ENCODE data around the gene INHBC.

Gene INHBC

DNA sequence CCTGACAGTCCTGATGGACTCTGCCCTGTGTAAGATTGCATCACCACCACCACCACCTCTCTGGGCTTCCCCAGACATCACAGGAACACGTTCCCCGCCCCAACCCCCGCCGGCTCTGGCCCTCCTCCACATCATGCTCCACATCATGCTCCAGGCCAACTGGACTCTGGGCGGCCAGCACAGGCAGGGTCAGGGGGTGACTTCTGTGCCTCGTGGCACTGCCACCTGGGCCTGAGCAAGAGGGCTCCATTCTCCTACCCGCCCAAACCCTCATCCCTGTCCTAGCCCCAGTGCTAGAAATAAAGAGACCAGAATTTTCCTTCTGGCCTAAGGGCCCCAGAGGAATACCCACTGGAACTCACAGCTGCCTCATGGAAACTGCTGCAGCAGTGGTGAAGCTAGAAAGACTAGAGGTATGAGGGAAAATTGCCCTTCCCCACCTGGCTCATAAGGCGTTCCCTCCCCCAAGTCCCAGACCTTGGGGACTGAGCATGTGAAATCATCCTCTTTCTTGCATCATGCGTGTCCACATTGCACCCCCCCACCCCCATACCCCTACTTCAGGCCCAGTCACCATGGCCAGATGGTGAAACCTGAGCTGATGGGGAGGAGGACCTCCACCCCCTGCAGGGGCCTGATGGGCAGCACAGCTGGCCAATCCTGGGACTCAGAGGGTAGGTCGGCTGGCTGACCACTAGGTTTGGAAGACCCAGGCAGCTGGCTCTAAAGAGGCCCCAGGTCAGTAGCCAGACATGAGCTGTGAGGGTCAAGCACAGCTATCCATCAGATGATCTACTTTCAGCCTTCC is 20.2 kb downstream of the INHBC start, which contains the start of gene INHBE:
INHBE (plus strand) TSS at position 742 of the 808 bp plus-strand sequence. CDS start 230 bp downstream, outside the sequence.
- FAIRE-seq (no peak), DNase-seq (ENCODE audit: insufficient read length, low spot score) (no peak)
- no peak for TF ChIP-seq POLR2A (IDR thresholded peaks at IDR 0.05; ENCODE audit: low read depth, low read length)

DNA sequence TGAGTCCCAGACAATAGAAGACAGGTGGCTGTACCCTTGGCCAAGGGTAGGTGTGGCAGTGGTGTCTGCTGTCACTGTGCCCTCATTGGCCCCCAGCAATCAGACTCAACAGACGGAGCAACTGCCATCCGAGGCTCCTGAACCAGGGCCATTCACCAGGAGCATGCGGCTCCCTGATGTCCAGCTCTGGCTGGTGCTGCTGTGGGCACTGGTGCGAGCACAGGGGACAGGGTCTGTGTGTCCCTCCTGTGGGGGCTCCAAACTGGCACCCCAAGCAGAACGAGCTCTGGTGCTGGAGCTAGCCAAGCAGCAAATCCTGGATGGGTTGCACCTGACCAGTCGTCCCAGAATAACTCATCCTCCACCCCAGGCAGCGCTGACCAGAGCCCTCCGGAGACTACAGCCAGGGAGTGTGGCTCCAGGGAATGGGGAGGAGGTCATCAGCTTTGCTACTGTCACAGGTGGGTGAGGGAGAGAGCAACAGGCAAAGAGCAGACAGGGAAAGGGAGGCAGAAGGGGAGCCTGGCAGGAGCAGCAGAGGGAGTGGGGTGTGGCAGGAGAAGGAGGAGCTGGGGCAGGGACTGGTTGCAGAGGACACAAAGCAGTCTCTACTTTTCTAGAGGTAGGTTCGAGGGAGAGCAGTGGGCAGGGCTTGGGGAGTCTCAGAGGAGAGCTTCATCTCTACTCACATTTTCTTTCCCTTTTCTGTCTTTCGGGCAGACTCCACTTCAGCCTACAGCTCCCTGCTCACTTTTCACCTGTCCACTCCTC is 21.0 kb downstream of the INHBC start:
- no peak for TF ChIP-seq POLR2A (IDR thresholded peaks at IDR 0.05; ENCODE audit: low read depth, low read length)
- DNase-seq (ENCODE audit: insufficient read length, low spot score) (no peak), FAIRE-seq (no peak)

DNA sequence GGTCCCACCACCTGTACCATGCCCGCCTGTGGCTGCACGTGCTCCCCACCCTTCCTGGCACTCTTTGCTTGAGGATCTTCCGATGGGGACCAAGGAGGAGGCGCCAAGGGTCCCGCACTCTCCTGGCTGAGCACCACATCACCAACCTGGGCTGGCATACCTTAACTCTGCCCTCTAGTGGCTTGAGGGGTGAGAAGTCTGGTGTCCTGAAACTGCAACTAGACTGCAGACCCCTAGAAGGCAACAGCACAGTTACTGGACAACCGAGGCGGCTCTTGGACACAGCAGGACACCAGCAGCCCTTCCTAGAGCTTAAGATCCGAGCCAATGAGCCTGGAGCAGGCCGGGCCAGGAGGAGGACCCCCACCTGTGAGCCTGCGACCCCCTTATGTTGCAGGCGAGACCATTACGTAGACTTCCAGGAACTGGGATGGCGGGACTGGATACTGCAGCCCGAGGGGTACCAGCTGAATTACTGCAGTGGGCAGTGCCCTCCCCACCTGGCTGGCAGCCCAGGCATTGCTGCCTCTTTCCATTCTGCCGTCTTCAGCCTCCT is 21.6 kb downstream of the INHBC start:
- FAIRE-seq (no peak), DNase-seq (ENCODE audit: insufficient read length, low spot score) (no peak)
- no peak for TF ChIP-seq POLR2A (IDR thresholded peaks at IDR 0.05; ENCODE audit: low read depth, low read length)

DNA sequence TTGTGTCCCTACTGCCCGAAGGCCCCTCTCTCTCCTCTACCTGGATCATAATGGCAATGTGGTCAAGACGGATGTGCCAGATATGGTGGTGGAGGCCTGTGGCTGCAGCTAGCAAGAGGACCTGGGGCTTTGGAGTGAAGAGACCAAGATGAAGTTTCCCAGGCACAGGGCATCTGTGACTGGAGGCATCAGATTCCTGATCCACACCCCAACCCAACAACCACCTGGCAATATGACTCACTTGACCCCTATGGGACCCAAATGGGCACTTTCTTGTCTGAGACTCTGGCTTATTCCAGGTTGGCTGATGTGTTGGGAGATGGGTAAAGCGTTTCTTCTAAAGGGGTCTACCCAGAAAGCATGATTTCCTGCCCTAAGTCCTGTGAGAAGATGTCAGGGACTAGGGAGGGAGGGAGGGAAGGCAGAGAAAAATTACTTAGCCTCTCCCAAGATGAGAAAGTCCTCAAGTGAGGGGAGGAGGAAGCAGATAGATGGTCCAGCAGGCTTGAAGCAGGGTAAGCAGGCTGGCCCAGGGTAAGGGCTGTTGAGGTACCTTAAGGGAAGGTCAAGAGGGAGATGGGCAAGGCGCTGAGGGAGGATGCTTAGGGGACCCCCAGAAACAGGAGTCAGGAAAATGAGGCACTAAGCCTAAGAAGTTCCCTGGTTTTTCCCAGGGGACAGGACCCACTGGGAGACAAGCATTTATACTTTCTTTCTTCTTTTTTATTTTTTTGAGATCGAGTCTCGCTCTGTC is 22.3 kb downstream of the INHBC start:
- FAIRE-seq (no peak), DNase-seq (ENCODE audit: insufficient read length, low spot score) (no peak)
- no peak for TF ChIP-seq POLR2A (IDR thresholded peaks at IDR 0.05; ENCODE audit: low read depth, low read length)

DNA sequence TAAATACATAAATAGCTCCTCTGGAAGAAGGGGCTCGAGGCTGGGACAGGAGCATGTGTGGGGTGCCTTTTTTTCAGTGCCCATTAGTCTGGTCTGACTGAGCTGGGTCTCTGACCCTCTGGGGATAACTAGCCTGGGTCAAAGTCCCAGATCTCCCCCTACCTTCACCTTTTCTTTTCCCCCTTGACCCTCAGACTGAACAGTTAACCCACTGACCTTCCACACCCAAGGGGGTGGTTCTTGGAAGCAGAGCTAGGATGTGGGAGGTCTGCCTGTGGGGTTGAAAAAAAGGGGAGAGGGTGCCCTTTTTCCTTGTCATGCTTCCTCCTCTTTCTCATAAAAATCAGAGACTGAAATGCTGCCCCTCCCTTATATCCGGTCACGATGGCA is 24.1 kb downstream of the INHBC start:
- no peak for TF ChIP-seq POLR2A (IDR thresholded peaks at IDR 0.05; ENCODE audit: low read depth, low read length)
- no peak for DNase-seq (ENCODE audit: insufficient read length, low spot score)

DNA sequence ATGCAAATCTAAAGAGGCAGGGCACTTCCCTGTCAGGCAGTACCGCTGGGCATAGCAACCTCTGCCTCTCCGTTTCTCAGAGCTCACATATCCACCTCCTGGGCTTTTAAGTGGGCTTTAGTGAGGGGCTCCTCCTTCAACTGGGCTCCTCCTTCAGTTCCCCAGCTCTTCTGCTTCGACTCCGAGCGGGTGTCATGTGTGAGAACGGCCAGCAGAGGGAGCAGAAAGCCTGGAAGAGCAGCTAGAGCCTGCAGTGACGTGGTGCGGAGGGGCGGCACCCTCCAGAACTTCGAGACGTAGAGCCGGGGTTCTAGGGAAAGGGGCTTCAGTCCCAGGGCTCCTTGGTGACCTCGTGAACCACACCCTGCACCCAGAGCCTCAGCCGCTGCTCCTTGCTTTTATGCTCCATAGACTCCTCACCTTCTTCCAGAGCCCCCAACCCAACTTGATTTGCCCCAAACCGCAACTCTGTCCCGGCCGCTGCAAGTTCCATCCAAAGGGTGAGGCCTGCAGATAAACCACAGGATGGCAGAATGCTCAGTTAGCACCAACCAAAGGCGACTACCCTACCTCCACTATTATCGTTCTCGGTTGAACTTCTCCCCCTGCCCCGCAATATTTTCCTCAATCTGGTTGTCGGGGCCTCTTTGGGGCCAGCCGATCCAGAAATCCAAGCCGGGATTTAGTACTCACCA is 24.6 kb downstream of the INHBC start:
- DNase-seq (ENCODE audit: insufficient read length, low spot score) (peak; percentile 76), FAIRE-seq (no peak)
- TF ChIP-seq POLR2A (IDR thresholded peaks at IDR 0.05; ENCODE audit: low read depth, low read length) = 0 out of 2 replicates have a peak, but pooled peaks have one; percentile 7

More for the DNA sequence above, 24.1 kb downstream of the INHBC start:
- no peak for FAIRE-seq

DNA sequence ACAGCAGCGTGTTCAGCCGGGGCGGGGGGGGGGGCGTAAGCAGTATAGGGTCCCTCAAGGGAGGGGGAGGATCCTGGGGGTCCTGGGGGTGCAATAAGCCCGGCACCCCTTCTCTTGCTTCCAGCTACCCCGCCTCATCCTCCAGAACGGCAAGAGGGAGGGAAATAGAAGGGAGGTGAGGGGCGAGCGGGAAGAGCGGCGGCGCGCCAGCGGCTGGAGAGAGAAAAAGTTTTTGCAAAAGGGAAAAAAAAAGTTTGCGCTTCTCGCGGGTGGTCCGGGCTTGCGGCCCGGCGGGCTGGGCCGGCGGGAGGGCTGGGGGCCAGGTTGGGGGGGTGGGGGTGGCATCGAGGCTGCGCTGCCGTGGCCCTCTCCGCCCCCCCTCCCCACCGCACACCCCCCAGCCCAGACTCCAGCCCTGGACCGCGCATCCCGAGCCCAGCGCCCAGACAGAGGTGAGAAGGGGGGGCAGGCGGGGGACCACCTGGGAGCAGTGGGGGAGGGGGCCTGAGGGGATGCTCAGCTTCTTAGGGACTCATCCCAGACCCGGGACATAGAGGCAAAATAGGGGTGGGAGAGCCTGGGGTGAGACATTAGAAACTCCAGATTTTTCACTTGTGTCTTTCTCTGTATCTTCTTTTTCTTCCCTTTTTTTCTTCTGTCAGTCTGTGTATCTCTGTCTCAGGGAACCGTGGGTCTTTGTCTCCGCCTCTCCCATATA is 25.3 kb downstream of the INHBC start, which contains the start of gene GLI1:
GLI1 (plus strand) TSS at position 36 of the 718 bp plus-strand sequence. CDS start 3,907 bp downstream, outside the sequence.
- no peak for TF ChIP-seq POLR2A (IDR thresholded peaks at IDR 0.05; ENCODE audit: low read depth, low read length)
- no peak for DNase-seq (ENCODE audit: insufficient read length, low spot score)
- FAIRE-seq = no peak

DNA sequence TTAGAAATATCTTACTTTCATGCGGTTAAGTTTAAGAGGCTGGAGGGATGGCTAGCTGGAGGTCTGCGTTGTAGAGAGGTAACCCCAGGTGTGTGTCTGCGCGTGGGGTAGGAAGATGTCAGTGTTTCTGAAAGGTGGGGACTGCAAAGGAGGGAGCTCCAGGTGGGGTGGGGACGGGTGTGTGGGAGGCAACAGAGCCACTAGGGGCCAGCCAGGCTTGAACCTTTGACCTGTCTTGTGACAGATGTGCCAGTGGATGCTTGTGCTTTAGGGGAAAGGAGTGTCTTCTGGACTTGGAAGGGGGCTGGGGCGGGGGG is 25.8 kb downstream of the INHBC start:
- DNase-seq (ENCODE audit: insufficient read length, low spot score) (no peak), FAIRE-seq (no peak)
- no peak for TF ChIP-seq POLR2A (IDR thresholded peaks at IDR 0.05; ENCODE audit: low read depth, low read length)

DNA sequence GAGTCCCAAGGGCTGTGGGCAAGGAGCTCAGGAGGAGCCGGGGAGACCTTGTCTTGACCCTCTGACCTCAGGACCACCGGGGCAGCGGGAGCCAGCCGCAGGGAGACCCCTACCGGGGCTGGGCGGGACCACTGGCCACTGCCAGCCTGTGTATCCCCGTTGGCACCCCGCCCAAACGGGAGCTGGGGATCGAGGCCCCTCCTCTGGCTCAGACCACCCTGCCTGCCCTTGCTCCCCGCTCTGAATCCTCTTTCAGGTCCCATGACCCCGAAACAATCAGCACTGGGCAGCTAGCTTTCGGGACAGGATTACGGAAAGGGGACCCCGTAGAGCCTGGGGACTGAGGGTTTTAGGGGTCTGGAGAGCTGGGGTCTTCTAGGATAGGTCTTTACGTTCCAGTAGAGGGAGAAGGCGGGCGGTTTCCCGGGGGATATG is 26.3 kb downstream of the INHBC start:
- no peak for FAIRE-seq
- no peak for DNase-seq (ENCODE audit: insufficient read length, low spot score)
- TF ChIP-seq POLR2A (IDR thresholded peaks at IDR 0.05; ENCODE audit: low read depth, low read length) = no peak

DNA sequence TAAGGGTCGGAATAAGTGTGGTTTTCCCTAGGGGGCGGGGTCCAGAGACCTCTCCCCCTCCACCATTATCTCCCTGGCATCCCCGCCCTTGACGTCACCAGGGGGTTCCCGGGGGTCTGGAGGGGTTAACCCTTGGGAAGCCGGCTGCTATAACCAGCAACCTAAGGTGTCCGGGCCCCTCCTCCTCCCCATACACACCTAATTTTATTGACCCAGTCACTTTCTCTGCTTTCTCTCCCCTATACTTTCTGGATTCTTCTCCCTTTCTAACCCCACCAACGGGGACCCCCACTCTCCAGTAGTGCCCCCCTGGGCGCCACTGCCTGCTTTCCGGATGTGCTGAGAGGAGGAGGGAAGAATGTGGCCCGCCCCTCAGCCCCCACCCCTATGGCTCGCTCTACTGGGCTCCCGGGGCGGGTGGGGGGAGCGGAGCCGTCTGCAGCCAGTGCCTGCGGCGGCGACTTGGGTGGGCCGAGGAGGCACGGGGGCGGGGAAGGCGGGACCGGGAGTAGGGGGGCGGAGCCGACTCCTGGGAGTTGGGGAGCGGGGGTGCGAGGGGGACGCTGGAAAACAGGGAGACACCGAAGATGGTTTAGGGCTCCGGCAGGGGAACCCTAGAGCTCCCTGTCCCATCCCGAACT is 26.8 kb downstream of the INHBC start:
- no peak for FAIRE-seq
- TF ChIP-seq POLR2A (IDR thresholded peaks at IDR 0.05; ENCODE audit: low read depth, low read length) = no peak

DNA sequence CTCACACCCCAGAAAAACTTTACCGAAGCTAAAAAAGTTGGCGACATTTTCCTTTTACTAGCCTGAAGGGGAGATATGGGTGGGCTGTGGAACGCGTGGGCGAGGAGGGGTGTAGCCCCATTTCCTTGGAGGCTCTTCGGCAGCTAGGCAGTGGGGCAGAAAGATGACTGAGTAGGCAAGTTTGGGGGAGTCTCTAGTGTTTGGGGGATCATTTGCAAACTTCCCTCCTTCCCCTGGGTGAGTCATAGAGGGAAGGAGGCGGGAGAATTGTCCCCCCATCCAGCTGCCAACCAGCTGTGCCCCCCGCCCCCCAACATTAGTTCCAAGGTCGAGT is 27.3 kb downstream of the INHBC start:
- FAIRE-seq = no peak
- DNase-seq (ENCODE audit: insufficient read length, low spot score) = no peak
- no peak for TF ChIP-seq POLR2A (IDR thresholded peaks at IDR 0.05; ENCODE audit: low read depth, low read length)

More for the DNA sequence above, 26.8 kb downstream of the INHBC start:
- peak; percentile 54 for DNase-seq (ENCODE audit: insufficient read length, low spot score)

DNA sequence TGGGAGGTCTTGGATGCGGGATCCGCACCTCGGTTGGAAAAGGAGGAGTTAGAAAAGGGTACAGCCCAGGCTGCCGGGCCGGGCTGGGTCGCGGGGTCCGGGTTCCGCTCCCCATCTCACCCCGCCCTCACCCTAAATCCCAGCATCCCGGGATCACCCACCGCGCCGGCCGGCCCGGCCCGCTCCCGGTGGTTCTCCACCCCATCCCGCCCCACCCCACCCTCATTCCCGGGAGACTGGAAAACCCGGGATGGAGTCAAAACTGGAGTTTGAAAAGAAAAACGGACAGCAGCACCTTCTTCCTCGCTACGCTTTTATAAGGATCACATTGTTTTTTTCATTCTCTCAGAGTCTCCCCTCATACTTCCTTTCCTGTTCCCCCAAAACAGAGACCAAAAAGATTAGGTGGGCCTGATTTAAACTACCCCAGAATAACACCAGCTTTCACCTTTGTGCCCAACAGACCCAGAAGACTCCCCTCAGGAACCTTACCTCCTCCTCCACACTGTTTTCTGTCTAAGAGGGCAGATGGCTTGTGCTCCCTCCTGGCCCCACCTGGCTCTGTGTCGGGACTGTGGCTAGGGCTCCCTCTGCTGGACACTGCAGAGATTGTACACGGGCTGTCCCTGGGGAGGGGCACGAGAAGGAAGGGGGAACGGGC is 27.8 kb downstream of the INHBC start:
- TF ChIP-seq POLR2A (IDR thresholded peaks at IDR 0.05; ENCODE audit: low read depth, low read length) = no peak
- DNase-seq (ENCODE audit: insufficient read length, low spot score) (peak; percentile 95), FAIRE-seq (no peak)

Data from H54 (cell line).